ENCODE data around the gene AGO4.
"Not testable (repeated sequence)": the region's sequence is repeated elsewhere in the genome, so short reads cannot be mapped to it uniquely, and the experiment has no call there.

The AGO4 gene

DNA sequence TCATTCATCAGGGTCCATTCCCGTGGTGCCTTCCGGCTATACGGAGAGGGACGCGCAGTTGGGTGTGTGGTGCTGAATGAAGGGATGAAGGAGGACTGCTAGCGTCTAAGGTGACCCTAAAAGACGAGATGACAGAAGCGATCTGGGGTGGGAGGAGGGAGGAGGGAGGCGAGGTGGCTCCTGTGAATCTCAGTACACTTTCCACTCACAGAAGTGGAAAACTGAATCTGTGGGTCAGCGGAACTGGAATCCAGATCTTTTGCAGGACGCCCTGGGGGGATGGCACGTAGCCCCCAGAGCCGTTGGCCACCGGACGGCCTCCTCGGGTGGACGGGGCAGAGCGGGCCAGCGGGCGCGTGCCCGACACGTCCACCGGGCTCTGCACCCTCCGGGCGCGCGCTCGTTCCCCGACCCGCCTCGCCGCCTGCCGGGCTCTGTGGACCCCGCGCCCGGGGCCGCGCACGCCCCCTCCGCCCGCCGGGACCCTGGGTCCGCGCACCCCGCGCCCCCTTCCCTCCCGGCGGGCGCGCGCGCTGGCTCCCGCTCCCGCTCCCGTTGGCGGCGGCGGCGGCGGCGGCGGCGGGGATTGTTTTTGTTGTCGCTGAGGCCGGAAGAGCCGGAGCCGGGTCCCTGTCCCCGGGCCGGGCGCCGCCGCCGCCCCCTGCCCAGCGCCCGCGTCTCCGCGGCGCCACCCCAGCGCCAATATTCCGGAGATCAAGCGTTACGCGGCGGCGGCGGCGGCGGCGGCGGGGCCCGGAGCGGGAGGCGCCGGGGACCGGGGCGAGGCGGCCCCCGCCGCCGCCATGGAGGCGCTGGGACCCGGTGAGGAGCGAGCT, at the start of gene AGO4:
Gene AGO4 (plus strand): TSS at position 403 of the 836 bp plus-strand sequence. CDS start 401 bp downstream, at position 804.
- peak; percentile 48 for DNase-seq

GRCh38 chr1:35762141-35762540, 45.7 kb upstream of the AGO4 start:
- DNase-seq = no peak

- no peak for DNase-seq
Observed at GRCh38 chr1:35763201-35763600, 44.6 kb upstream of the AGO4 start.

DNA sequence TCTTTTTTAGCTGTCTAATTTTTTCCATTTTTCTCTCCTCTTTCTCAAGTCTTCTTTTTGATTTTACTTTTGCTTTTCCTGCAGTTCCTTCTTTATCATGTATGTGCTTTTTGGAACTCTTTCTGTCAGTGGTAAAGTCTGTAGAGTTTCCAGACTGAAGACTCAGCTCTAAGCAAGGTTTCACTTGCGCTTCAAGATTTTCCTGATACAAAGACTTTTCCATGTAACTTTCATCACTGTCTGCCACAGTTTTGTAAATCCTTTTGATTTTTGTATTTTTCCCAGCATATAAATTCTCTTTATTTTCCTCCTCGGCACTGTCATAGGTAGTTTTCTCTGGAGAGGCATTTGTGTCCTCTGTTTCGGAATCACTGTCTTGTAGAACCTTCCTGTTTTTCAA, 43.5 kb upstream of the AGO4 start:
- no peak for DNase-seq

- DNase-seq = no peak
Observed at GRCh38 chr1:35768350-35769187, 39.2 kb upstream of the AGO4 start.

DNA sequence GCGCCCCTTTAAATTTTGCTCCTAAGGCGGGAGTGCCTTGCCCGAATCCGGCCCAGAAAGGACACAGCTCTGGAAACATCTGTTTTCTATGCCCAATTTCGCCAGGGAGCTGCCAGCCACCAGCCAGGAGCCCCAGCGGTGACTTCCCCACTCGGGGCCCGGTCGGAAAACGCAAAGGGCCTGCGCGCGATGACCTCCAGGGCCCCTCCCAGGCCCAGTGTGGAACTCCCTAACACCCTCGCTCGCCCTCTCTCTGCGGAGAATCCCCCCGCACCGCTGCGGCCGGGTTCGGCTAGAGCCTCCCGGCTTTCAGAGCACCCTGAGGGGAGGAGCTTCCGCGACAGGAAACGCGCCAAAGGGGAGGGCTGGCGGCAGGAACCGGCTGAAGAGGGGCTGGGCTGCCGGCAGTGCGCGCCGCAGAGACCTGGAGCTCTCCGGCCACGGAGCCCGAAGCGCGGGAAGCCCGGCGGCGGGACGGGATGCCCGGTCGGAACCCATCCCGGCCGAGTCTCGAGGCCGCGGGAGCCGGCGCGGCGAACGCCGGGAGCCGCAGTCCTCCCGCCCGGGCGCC, 38.5 kb upstream of the AGO4 start:
- DNase-seq = peak; percentile 89

DNA sequence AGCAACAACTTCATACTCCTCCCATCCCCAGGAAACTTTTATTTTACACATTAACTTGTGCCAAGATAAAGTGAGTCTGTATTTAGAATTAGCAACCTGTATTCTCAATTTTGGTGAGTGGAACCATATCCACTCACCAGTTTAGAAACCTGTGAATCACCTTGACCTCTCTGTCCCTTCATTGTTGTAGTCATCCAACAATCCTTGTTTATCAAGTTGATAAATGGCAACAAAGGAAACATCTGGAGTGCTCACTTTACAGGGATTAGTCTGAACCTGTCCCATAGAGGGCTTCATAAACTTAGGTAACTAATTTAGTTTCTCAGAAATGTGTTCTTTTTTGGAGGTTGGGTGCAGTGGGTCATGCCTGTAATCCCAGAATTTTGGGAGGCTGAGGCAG, 34.1 kb upstream of the AGO4 start:
- DNase-seq = no peak

- DNase-seq = not testable (repeated sequence)
Observed at GRCh38 chr1:35776172-35776571, 31.6 kb upstream of the AGO4 start.

- no peak for DNase-seq
Observed at GRCh38 chr1:35777109-35777508, 30.7 kb upstream of the AGO4 start.

GRCh38 chr1:35783055-35783583, 24.7 kb upstream of the AGO4 start:
- no peak for DNase-seq

GRCh38 chr1:35784364-35784763, 23.5 kb upstream of the AGO4 start:
- not testable (repeated sequence) for DNase-seq

- DNase-seq = no peak
Observed at GRCh38 chr1:35788139-35788538, 19.7 kb upstream of the AGO4 start.

DNA sequence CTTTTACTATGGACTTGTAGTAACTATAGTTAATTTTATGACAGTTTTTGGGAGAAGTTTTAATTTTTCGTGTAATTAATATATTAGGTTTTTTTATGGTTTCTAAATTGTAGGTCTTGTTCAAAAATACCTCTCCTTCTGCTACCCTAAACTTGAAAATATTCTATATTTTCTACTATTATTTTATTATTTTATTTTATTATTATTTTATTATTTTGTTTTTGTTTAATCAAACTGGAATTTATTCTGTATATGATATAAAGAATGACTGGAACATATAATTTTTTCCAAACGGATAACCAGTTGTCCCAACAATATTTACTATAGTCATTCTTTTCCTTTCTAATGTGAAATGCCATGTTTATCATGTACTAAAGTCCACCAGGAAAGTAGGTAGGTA, 17.1 kb upstream of the AGO4 start:
- no peak for DNase-seq

DNA sequence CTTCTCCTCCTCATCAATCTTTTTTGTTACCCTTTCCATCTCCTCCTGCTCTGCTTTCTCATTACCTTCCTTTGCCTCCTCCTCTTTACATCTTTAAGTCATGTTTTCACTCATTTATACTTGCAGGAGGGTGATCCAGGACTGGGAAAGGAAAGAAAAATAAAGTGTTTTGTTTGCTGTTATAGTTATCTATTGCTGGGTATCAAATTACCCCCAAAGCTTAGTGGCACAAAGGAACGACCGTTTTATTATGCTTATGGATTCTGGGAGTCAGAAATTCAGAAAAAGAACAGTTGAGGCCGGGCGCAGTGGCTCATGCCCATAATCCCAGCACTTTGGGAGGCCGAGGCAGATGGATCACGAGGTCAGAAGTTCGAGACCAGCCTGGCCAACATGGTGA, 12.5 kb upstream of the AGO4 start:
- DNase-seq = no peak

- no peak for DNase-seq
Observed at GRCh38 chr1:35797380-35797779, 10.4 kb upstream of the AGO4 start.

- not testable (repeated sequence) for DNase-seq
Observed at GRCh38 chr1:35798019-35798418, 9.8 kb upstream of the AGO4 start.

GRCh38 chr1:35800167-35800887, 7.5 kb upstream of the AGO4 start:
- not testable (repeated sequence) for DNase-seq

- DNase-seq = no peak
Observed at GRCh38 chr1:35808450-35809113, 766 bp downstream of the AGO4 start.

GRCh38 chr1:35809114-35810095, 1.6 kb downstream of the AGO4 start:
- no peak for DNase-seq

DNA sequence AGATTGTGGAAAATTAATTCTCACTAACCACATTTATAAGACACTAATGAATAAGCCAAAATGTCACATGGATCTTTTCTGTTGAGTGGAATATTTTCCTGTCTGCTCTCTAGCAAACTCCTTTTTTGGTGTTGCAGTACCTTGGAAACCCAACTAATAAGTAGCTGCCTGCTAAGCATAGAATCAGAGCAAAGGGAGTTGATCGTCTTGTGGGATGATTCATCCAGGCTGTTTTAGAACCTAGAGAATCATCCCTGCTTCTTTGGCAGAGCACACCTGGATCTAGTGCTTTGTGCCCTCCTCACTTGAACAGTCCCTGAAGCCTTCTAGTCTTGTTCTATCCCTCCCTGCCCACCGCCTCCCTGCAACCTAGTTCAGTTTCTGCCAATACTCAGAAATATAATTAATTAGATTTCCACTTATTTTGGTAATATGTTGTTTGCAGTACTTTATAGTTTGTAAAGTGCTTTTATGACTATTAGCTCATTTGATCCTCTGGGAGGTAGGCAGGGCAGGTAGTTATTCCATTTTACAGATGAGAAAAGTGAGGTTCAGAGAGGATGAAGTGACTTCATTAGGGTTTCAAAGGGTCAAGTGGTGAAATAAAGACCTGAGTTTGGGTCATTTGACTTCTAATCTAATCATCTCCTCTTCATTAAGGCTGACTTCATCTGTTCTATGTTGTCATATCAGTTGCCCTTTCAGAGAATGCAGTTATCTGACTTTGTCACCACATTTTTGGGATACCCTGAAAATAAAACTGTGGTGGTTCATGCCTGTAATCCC, 2.5 kb downstream of the AGO4 start:
- DNase-seq = no peak

Data from NCI-H1436 (cell line).